Neural progenitor cell (in vitro differentiated cells): ENCODE measurements around the gene APC. TPM values are rescaled to one million over a fixed set of nuclear protein-coding genes. Genes with fewer than 3 reads are reported as not detected.
"Not testable (repeated sequence)": the region's sequence is repeated elsewhere in the genome, so short reads cannot be mapped to it uniquely, and the experiment has no call there.

ENCODE experiments used
- DNase-seq: peaks from one replicate; pipeline ENCODE4 v3.0.0-alpha.2; 2016; ENCODE audit warnings: low spot score
- H2AFZ ChIP-seq: fragments of 200-600 bp; sonication (generic); replicated peaks from 2 replicates; pipeline ENCODE4 v1.6.1; 2016; ENCODE audit warnings: antibody characterized with exemption
- H3F3A ChIP-seq: fragments of 200-600 bp; sonication (generic); 2 replicates; pipeline ENCODE4 v1.6.1; 2016; ENCODE audit warnings: antibody characterized with exemption, low read depth
- H3K27ac ChIP-seq: fragments of 200-600 bp; sonication (generic); 2 replicates; pipeline ENCODE4 v1.5.1; 2016; ENCODE audit warnings: mild to moderate bottlenecking
- H3K27me3 ChIP-seq: fragments of 200-600 bp; sonication (generic); 2 replicates; pipeline ENCODE4 v1.6.1; 2016; ENCODE audit warnings: mild to moderate bottlenecking, moderate library complexity
- H3K36me3 ChIP-seq: fragments of 200-600 bp; sonication (generic); 2 replicates; pipeline ENCODE4 v1.5.1; 2016
- H3K4me1 ChIP-seq: fragments of 200-600 bp; sonication (generic); 2 replicates; pipeline ENCODE4 v1.6.1; 2016; ENCODE audit warnings: mixed run types
- H3K4me2 ChIP-seq: fragments of 200-600 bp; sonication (generic); 2 replicates; pipeline ENCODE4 v1.6.1; 2016
- H3K4me3 ChIP-seq: fragments of 200-600 bp; sonication (generic); 2 replicates; pipeline ENCODE4 v1.5.1; 2016
- H3K79me2 ChIP-seq: fragments of 200-600 bp; sonication (generic); 2 replicates; pipeline ENCODE4 v1.6.1; 2016; ENCODE audit warnings: low read depth
- H3K9ac ChIP-seq: fragments of 200-600 bp; sonication (generic); 2 replicates; pipeline ENCODE4 v1.6.1; 2016
- H3K9me3 ChIP-seq: fragments of 200-600 bp; sonication (generic); 2 replicates; pipeline ENCODE4 v1.5.1; 2016; ENCODE audit warnings: low read depth
- H4K20me1 ChIP-seq: fragments of 200-600 bp; sonication (generic); 2 replicates; pipeline ENCODE4 v1.6.1; 2016; ENCODE audit warnings: low read depth
- H3K27ac Mint-ChIP-seq: 3 replicates; pipeline ENCODE4 v1.8.0; 2021; ENCODE audit warnings: mixed read lengths
- H3K27me3 Mint-ChIP-seq: 2 replicates; pipeline ENCODE4 v1.8.0; 2022; ENCODE audit warnings: low read depth, mild to moderate bottlenecking, inconsistent platforms, moderate library complexity, mixed read lengths; ENCODE audit not compliant: insufficient read depth
- H3K36me3 Mint-ChIP-seq: 3 replicates; pipeline ENCODE4 v1.8.0; 2021; ENCODE audit warnings: mixed read lengths
- H3K4me1 Mint-ChIP-seq: 3 replicates; pipeline ENCODE4 v1.8.0; 2021; ENCODE audit warnings: mixed read lengths
- H3K4me3 Mint-ChIP-seq: 3 replicates; pipeline ENCODE4 v1.8.0; 2021; ENCODE audit warnings: mild to moderate bottlenecking, moderate library complexity, mixed read lengths
- H3K9me3 Mint-ChIP-seq: 3 replicates; pipeline ENCODE4 v1.8.0; 2020; ENCODE audit warnings: mixed read lengths
- EZH2 ChIP-seq: fragments of 200-600 bp; sonication (generic); IDR thresholded peaks from 2 replicates; pipeline ENCODE4 v1.6.1; 2017; ENCODE audit warnings: antibody characterized with exemption, mild to moderate bottlenecking, moderate library complexity
- EZH2phosphoT487 ChIP-seq: fragments of 200-600 bp; sonication (generic); IDR thresholded peaks from 2 replicates; pipeline ENCODE4 v1.6.1; 2017; ENCODE audit warnings: antibody characterized with exemption
- total RNA-seq: library from RNA; depleted of rRNA; stranded (reverse); fragments of >200 nt; gene quantifications from 2 replicates; pipeline ENCODE4 v1.2.3, GENCODE V29; 2015; ENCODE audit warnings: low replicate concordance
- TF ChIP-seq, protein P1 (sequence below): fragments of 200-600 bp; sonication (generic); IDR thresholded peaks from 2 replicates; pipeline ENCODE4 v1.5.1; 2017; ENCODE audit warnings: antibody characterized with exemption, mild to moderate bottlenecking

The APC gene
- total RNA-seq, 1 donor from 2014 or later = 39.7 TPM

DNA sequence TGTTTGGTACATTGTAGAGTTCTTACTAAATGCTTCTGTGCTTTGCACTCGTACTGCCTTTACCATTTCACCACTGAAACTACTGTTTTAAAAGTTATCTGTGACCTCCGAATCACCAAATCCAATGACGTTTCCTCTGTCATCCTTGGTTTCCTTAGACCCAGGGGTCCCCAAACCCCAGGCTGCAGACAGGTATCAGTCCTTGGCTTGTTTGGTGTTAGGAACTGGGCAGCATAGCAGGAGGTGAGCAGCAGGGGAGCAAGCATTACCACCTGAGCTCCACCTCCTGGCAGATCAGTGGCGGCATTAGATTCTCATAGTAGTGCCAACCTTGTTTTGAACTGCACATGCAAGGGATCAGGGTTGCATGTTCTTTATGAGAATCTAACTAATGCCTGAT, 26.8 kb upstream of the APC start:
- Histone ChIP-seq H3K36me3 (no peaks in the 10 kb centered on the region), H3K79me2 (peaks cover 81% of the 10 kb centered on the region), H3K4me2 (no peak overlapping the region), H3K27ac (no peak overlapping the region), H3K27me3 (no peaks in the 10 kb centered on the region), H3K4me3 (no peak overlapping the region), H4K20me1 (peaks cover 31% of the 10 kb centered on the region), H3K4me1 (peaks cover 11% of the 10 kb centered on the region), H3F3A (peaks cover 11% of the 10 kb centered on the region), H3K9ac (no peak overlapping the region), H2AFZ (no peak overlapping the region), H3K9me3 (no peaks in the 10 kb centered on the region)
- peaks cover 13% of the 10 kb centered on the region for H3K36me3 Mint-ChIP-seq
- H3K4me1 Mint-ChIP-seq = peaks cover 24% of the 10 kb centered on the region
- H3K27ac Mint-ChIP-seq = no peak overlapping the region
- no peak overlapping the region for H3K4me3 Mint-ChIP-seq
- TF ChIP-seq, protein P1, sequence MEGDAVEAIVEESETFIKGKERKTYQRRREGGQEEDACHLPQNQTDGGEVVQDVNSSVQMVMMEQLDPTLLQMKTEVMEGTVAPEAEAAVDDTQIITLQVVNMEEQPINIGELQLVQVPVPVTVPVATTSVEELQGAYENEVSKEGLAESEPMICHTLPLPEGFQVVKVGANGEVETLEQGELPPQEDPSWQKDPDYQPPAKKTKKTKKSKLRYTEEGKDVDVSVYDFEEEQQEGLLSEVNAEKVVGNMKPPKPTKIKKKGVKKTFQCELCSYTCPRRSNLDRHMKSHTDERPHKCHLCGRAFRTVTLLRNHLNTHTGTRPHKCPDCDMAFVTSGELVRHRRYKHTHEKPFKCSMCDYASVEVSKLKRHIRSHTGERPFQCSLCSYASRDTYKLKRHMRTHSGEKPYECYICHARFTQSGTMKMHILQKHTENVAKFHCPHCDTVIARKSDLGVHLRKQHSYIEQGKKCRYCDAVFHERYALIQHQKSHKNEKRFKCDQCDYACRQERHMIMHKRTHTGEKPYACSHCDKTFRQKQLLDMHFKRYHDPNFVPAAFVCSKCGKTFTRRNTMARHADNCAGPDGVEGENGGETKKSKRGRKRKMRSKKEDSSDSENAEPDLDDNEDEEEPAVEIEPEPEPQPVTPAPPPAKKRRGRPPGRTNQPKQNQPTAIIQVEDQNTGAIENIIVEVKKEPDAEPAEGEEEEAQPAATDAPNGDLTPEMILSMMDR = no peak
- TF ChIP-seq EZH2phosphoT487 (no peak), EZH2 (no peak)
- DNase-seq = no peak
- no peaks in the 10 kb centered on the region for H3K9me3 Mint-ChIP-seq
- peaks cover 6% of the 10 kb centered on the region for H3K27me3 Mint-ChIP-seq

DNA sequence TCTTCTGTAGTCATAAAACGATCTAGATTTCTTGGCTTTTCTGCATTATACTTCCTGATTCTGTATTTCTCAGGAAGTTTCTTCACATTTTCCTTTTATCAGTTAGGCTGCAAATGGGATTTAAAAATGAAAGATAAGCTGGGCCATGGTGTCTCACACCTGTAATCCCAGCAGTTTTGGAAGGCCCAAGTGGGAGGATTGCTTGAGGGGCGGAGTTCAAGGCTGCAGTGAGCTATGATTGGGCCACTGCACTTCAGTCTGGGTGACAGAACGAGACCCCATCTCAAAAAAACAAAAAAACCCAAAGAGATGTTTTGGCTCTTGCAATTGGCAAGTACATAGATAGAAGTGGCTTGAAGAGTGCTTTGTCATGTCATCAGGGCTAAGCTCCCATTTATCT, 26.2 kb upstream of the APC start:
- H3K36me3 Mint-ChIP-seq = peaks cover 13% of the 10 kb centered on the region
- DNase-seq = no peak
- Histone ChIP-seq H3K9ac (no peak overlapping the region), H3K27me3 (no peaks in the 10 kb centered on the region), H3F3A (peaks cover 11% of the 10 kb centered on the region), H4K20me1 (peaks cover 31% of the 10 kb centered on the region), H3K9me3 (no peaks in the 10 kb centered on the region), H3K36me3 (no peaks in the 10 kb centered on the region), H3K4me2 (no peak overlapping the region), H3K4me1 (peaks cover 11% of the 10 kb centered on the region), H3K79me2 (peaks cover 86% of the 10 kb centered on the region), H3K27ac (no peak overlapping the region), H3K4me3 (no peak overlapping the region), H2AFZ (no peak overlapping the region)
- H3K27me3 Mint-ChIP-seq = peaks cover 6% of the 10 kb centered on the region
- no peak overlapping the region for H3K4me3 Mint-ChIP-seq
- no peaks in the 10 kb centered on the region for H3K9me3 Mint-ChIP-seq
- peaks cover 24% of the 10 kb centered on the region for H3K4me1 Mint-ChIP-seq
- H3K27ac Mint-ChIP-seq = no peak overlapping the region
- TF ChIP-seq, protein P1 = no peak
- no peak for TF ChIP-seq EZH2
- no peak for TF ChIP-seq EZH2phosphoT487

DNA sequence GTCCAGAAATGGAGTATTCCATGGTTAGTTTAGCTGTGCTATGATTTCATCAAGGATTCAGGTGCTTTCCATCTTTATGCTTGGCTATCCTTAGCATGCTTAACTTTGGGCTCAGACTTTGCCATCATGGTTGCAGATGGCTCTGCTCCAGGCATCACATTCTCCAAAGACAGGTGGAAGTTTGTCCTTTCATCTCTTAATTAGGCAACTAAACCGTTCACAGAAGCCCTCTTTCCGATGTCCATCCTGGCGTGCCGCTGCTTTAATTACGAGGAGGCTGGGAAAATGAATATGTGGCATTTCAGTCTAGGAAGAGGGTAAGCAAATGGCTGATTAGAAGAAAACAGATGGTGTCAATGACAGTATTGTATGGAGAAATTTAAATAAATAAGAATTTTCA, 24.5 kb upstream of the APC start:
- DNase-seq = no peak
- no peaks in the 10 kb centered on the region for H3K9me3 ChIP-seq
- H4K20me1 ChIP-seq = peaks cover 47% of the 10 kb centered on the region
- peaks cover 2% of the 10 kb centered on the region for H3F3A ChIP-seq
- no peak overlapping the region for H3K4me3 Mint-ChIP-seq
- no peak overlapping the region for H3K4me2 ChIP-seq
- peaks cover 17% of the 10 kb centered on the region for H3K36me3 Mint-ChIP-seq
- no peaks in the 10 kb centered on the region for H3K27me3 ChIP-seq
- no peaks in the 10 kb centered on the region for H3K36me3 ChIP-seq
- H3K9ac ChIP-seq = no peak overlapping the region
- H3K4me1 ChIP-seq = peaks cover 23% of the 10 kb centered on the region
- no peak overlapping the region for H3K4me3 ChIP-seq
- no peak overlapping the region for H3K27ac Mint-ChIP-seq
- peaks cover 9% of the 10 kb centered on the region for H3K9me3 Mint-ChIP-seq
- peaks cover 100% of the 10 kb centered on the region for H3K79me2 ChIP-seq
- TF ChIP-seq, protein P1 = no peak
- no peak for TF ChIP-seq EZH2phosphoT487
- no peak for TF ChIP-seq EZH2
- no peak overlapping the region for H3K27ac ChIP-seq
- H3K27me3 Mint-ChIP-seq = peaks cover 3% of the 10 kb centered on the region
- no peak overlapping the region for H2AFZ ChIP-seq
- peaks cover 18% of the 10 kb centered on the region for H3K4me1 Mint-ChIP-seq

DNA sequence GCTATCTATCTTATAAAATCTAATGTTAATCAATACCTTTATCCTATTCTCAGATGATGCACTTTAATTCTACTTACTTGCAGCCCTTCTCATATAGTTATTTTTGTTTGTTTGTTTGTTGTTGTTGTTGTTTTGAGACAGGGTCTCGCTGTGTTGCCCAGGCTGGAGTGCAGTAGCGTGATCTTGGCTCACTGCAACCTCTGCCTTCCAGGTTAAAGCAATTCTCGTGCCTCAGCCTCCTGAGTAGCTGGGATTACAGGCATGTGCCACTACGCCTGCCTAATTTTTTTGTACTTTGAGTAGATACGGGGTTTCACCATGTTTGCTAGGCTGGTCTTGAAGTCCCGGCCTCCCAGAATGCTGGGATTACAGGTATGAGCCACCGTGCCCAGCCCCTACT, 20.8 kb upstream of the APC start:
- not testable (repeated sequence) for H3K4me1 Mint-ChIP-seq, H3K27me3 Mint-ChIP-seq, H2AFZ ChIP-seq, H3F3A ChIP-seq, DNase-seq, H3K4me3 Mint-ChIP-seq, H3K4me3 ChIP-seq, H3K9ac ChIP-seq, H3K9me3 ChIP-seq, H3K4me2 ChIP-seq, H3K27me3 ChIP-seq, H3K27ac ChIP-seq, H3K36me3 ChIP-seq, H3K27ac Mint-ChIP-seq
- Mint-ChIP-seq H3K36me3 (peaks cover 30% of the 10 kb centered on the region), H3K9me3 (peaks cover 16% of the 10 kb centered on the region)
- Histone ChIP-seq H3K79me2 (peaks cover 100% of the 10 kb centered on the region), H3K4me1 (peaks cover 17% of the 10 kb centered on the region), H4K20me1 (peaks cover 75% of the 10 kb centered on the region)
